NT2/D1 (cell line): ENCODE measurements around the gene SDK2.

Experiments
- SUZ12 ChIP-seq: IDR thresholded peaks from 2 replicates; pipeline ENCODE4 v1.6.1; 2011; ENCODE audit not compliant: insufficient read length, insufficient read depth; ENCODE audit errors: extremely low read depth
- YY1 ChIP-seq: IDR thresholded peaks from 2 replicates; pipeline ENCODE4 v1.6.1; 2011; ENCODE audit not compliant: insufficient read length, insufficient read depth
- ZNF274 ChIP-seq: IDR thresholded peaks from 2 replicates; pipeline ENCODE4 v1.6.1; 2011; ENCODE audit warnings: mild to moderate bottlenecking, low read depth, low read length

GRCh38 chr17:73569762-73570319 is 74.4 kb downstream of the SDK2 start:
- TF ChIP-seq ZNF274, result no peak
- TF ChIP-seq YY1, result no peak
- TF ChIP-seq SUZ12, result no peak
